Central memory CD8-positive, alpha-beta T cell (primary cell): Measurements from ENCODE around the gene TMEM185B.
"Not testable (repeated sequence)": the region's sequence is repeated elsewhere in the genome, so short reads cannot be mapped to it uniquely, and the experiment has no call there.

Experiments
- ATAC-seq: fragments of 150-1000 bp; cut with Tn5 transposase; replicated peaks from 2 replicates; pipeline ENCODE4 v1.10.0; 2022; ENCODE audit warnings: mild to moderate bottlenecking, moderate FRiP score, moderate number of reproducible peaks; ENCODE audit not compliant: poor library complexity, severe bottlenecking; ENCODE audit errors: extremely low read depth
- DNase-seq, 2 donors: peaks; one replicate each; pipeline ENCODE4 v3.0.0; 2021; ENCODE audit warnings: low spot score in 2 of 2
- H3K27ac Mint-ChIP-seq: one replicate; pipeline ENCODE4 v1.8.0; 2022; ENCODE audit warnings: low read depth, mild to moderate bottlenecking, moderate library complexity, mixed read lengths
- H3K27me3 Mint-ChIP-seq: one replicate; pipeline ENCODE4 v1.8.0; 2022; ENCODE audit warnings: mixed read lengths
- H3K36me3 Mint-ChIP-seq: one replicate; pipeline ENCODE4 v1.8.0; 2022; ENCODE audit warnings: mild to moderate bottlenecking, moderate library complexity, mixed read lengths; ENCODE audit not compliant: insufficient read depth
- H3K4me1 Mint-ChIP-seq: one replicate; pipeline ENCODE4 v1.8.0; 2022; ENCODE audit warnings: mixed read lengths
- H3K4me3 Mint-ChIP-seq: one replicate; pipeline ENCODE4 v1.8.0; 2022; ENCODE audit warnings: mild to moderate bottlenecking, moderate library complexity, mixed read lengths
- H3K9me3 Mint-ChIP-seq: one replicate; pipeline ENCODE4 v1.8.0; 2022; ENCODE audit warnings: mixed read lengths

Gene TMEM185B

DNA sequence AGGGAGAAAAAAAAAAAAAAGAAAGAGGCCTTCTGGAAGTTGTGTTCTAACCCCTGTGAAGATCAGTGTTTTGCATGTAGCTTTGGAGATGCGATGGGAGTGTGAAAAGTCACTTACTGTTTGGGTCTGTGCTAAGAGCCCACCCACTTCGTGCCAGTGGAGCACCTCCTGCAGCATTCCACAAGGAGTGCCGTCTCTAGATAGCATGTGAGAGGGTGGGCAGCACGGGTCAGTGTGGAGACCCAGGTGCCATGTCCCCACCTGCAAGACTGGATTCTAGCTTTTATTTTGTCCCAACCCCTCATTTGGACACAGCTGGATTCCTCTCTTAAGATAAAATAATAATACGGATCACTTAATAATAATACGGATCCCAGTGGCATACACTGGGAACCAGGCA is 12.5 kb upstream of the TMEM185B start:
- ATAC-seq (no peak), DNase-seq (no peak)
- Mint-ChIP-seq H3K27me3 (no peaks in the 10 kb centered on the region), H3K9me3 (no peaks in the 10 kb centered on the region), H3K27ac (no peak overlapping the region), H3K4me1 (peaks cover 21% of the 10 kb centered on the region), H3K36me3 (peaks cover 5% of the 10 kb centered on the region), H3K4me3 (no peak overlapping the region)

- H3K27ac Mint-ChIP-seq, H3K27me3 Mint-ChIP-seq, ATAC-seq, H3K9me3 Mint-ChIP-seq, H3K4me3 Mint-ChIP-seq, H3K36me3 Mint-ChIP-seq, DNase-seq: not testable (repeated sequence)
- peaks cover 22% of the 10 kb centered on the region for H3K4me1 Mint-ChIP-seq
Observed at GRCh38 chr2:120235158-120235557, 12.0 kb upstream of the TMEM185B start.

- no peak for ATAC-seq
- Mint-ChIP-seq H3K9me3 (no peaks in the 10 kb centered on the region), H3K36me3 (peaks cover 10% of the 10 kb centered on the region), H3K4me3 (peak overlapping the region; percentile 90), H3K27ac (peak overlapping the region; percentile 90), H3K27me3 (no peaks in the 10 kb centered on the region), H3K4me1 (peaks cover 38% of the 10 kb centered on the region)
- DNase-seq = no peak
Observed at GRCh38 chr2:120233292-120233691, 10.1 kb upstream of the TMEM185B start.

GRCh38 chr2:120231974-120232635 is 8.9 kb upstream of the TMEM185B start:
- peaks cover 48% of the 10 kb centered on the region for H3K4me1 Mint-ChIP-seq
- DNase-seq (peak; percentile 31 to 53), ATAC-seq (peak; percentile 91)
- H3K4me3 Mint-ChIP-seq = peak overlapping the region; percentile 90
- H3K9me3 Mint-ChIP-seq = no peaks in the 10 kb centered on the region
- no peaks in the 10 kb centered on the region for H3K27me3 Mint-ChIP-seq
- H3K36me3 Mint-ChIP-seq = peaks cover 10% of the 10 kb centered on the region
- peak overlapping the region; percentile 90 for H3K27ac Mint-ChIP-seq

GRCh38 chr2:120231564-120231973 is 8.4 kb upstream of the TMEM185B start:
- H3K27ac Mint-ChIP-seq = peak overlapping the region; percentile 91
- H3K4me3 Mint-ChIP-seq = peak overlapping the region; percentile 90
- DNase-seq (no peak), ATAC-seq (peak; percentile 50)
- H3K9me3 Mint-ChIP-seq = no peaks in the 10 kb centered on the region
- no peaks in the 10 kb centered on the region for H3K27me3 Mint-ChIP-seq
- H3K4me1 Mint-ChIP-seq = peaks cover 48% of the 10 kb centered on the region
- peaks cover 10% of the 10 kb centered on the region for H3K36me3 Mint-ChIP-seq

GRCh38 chr2:120230515-120231471 is 7.6 kb upstream of the TMEM185B start:
- H3K27ac Mint-ChIP-seq = peak overlapping the region; percentile 91
- no peaks in the 10 kb centered on the region for H3K27me3 Mint-ChIP-seq
- no peaks in the 10 kb centered on the region for H3K9me3 Mint-ChIP-seq
- ATAC-seq (no peak), DNase-seq (no peak)
- peak overlapping the region; percentile 90 for H3K4me3 Mint-ChIP-seq
- peaks cover 10% of the 10 kb centered on the region for H3K36me3 Mint-ChIP-seq
- peaks cover 48% of the 10 kb centered on the region for H3K4me1 Mint-ChIP-seq

GRCh38 chr2:120229341-120229740 is 6.1 kb upstream of the TMEM185B start:
- ATAC-seq (no peak), DNase-seq (no peak)
- Mint-ChIP-seq H3K36me3 (peaks cover 10% of the 10 kb centered on the region), H3K4me1 (peaks cover 54% of the 10 kb centered on the region), H3K4me3 (no peak overlapping the region), H3K9me3 (no peaks in the 10 kb centered on the region), H3K27me3 (no peaks in the 10 kb centered on the region), H3K27ac (peak overlapping the region; percentile 5)

DNA sequence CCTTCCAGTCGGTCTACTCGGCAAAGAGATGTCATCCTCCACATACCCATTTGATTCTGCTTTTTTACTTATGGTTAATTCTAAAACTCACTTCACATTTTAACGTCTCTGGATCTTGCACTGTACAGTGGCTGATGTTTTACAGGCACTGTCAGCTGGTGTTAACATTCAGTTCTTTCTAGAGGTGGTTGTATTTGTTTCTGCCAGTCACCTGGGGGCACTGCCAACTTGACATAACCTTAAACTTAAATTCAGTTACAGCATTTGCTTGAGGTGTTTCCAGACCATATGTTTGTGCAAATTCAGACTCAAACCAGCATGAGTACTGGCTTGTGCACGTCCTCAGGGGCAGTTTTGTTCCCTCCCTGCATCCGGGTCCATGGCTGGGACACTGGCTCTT is 5.3 kb upstream of the TMEM185B start:
- H3K4me1 Mint-ChIP-seq = peaks cover 59% of the 10 kb centered on the region
- DNase-seq (no peak), ATAC-seq (no peak)
- peaks cover 10% of the 10 kb centered on the region for H3K36me3 Mint-ChIP-seq
- H3K4me3 Mint-ChIP-seq = no peak overlapping the region
- no peak overlapping the region for H3K27ac Mint-ChIP-seq
- H3K9me3 Mint-ChIP-seq = no peaks in the 10 kb centered on the region
- no peaks in the 10 kb centered on the region for H3K27me3 Mint-ChIP-seq

- ATAC-seq (no peak), DNase-seq (no peak)
- peaks cover 9% of the 10 kb centered on the region for H3K36me3 Mint-ChIP-seq
- H3K27ac Mint-ChIP-seq = no peak overlapping the region
- H3K4me1 Mint-ChIP-seq = peaks cover 52% of the 10 kb centered on the region
- H3K4me3 Mint-ChIP-seq = no peak overlapping the region
- no peaks in the 10 kb centered on the region for H3K9me3 Mint-ChIP-seq
- H3K27me3 Mint-ChIP-seq = no peaks in the 10 kb centered on the region
Observed at GRCh38 chr2:120227111-120227991, 4.2 kb upstream of the TMEM185B start.

GRCh38 chr2:120226316-120226715 is 3.1 kb upstream of the TMEM185B start:
- H3K4me1 Mint-ChIP-seq = peaks cover 58% of the 10 kb centered on the region
- H3K9me3 Mint-ChIP-seq = no peaks in the 10 kb centered on the region
- DNase-seq (no peak), ATAC-seq (no peak)
- H3K27me3 Mint-ChIP-seq = no peaks in the 10 kb centered on the region
- no peak overlapping the region for H3K4me3 Mint-ChIP-seq
- H3K36me3 Mint-ChIP-seq = peaks cover 11% of the 10 kb centered on the region
- H3K27ac Mint-ChIP-seq = no peak overlapping the region

- Mint-ChIP-seq H3K27ac (no peak overlapping the region), H3K4me3 (no peak overlapping the region)
- ATAC-seq = no peak
Observed at GRCh38 chr2:120225549-120226065, 2.4 kb upstream of the TMEM185B start.

More at GRCh38 chr2:120225549-120226065, 2.4 kb upstream of the TMEM185B start:
- Mint-ChIP-seq H3K9me3 (no peaks in the 10 kb centered on the region), H3K4me1 (peaks cover 59% of the 10 kb centered on the region), H3K36me3 (peaks cover 11% of the 10 kb centered on the region), H3K27me3 (no peaks in the 10 kb centered on the region)
- DNase-seq = no peak
